Heart left ventricle (tissue), 16 donors: ENCODE measurements around the gene CCSER1. TPM values are rescaled to one million over a fixed set of nuclear protein-coding genes. Genes with fewer than 3 reads are reported as not detected.

ENCODE experiments used
- ATAC-seq, 4 donors: fragments of 200-7000 bp; cut with Tn5 transposase; one replicate each; pipeline ENCODE4 v1.9.1; 2020 to 2022; ENCODE audit warnings: moderate library complexity in 4 of 4, mild to moderate bottlenecking in 3 of 4, moderate number of reproducible peaks in 1 of 4
- DNase-seq, 5 donors: peaks; one replicate each; pipeline ENCODE4 v3.0.0-alpha.2; 2020
- H3K27ac ChIP-seq, 12 donors: fragments of 200-600 bp; sonication (generic) in 4 of 12; one replicate each; pipeline versions ENCODE4 v1.5.0 to v1.8.0; 2016 to 2022; ENCODE audit warnings: mild to moderate bottlenecking in 2 of 12
- H3K27me3 ChIP-seq, 9 donors: fragments of 200-600 bp; sonication (generic) in 2 of 9; one replicate each; pipeline versions ENCODE4 v1.5.1 to v1.8.0; 2016 to 2022; ENCODE audit warnings: mild to moderate bottlenecking in 3 of 9
- H3K36me3 ChIP-seq, 9 donors: fragments of 200-600 bp; sonication (generic) in 2 of 9; one replicate each; pipeline versions ENCODE4 v1.5.0 to v1.8.0; 2018 to 2022; ENCODE audit warnings: mild to moderate bottlenecking in 2 of 9
- H3K4me1 ChIP-seq, 12 donors: fragments of 200-600 bp; sonication (generic) in 4 of 12; one replicate each; pipeline versions ENCODE4 v1.5.0 to v1.8.0; 2016 to 2022; ENCODE audit warnings: mild to moderate bottlenecking in 3 of 12
- H3K4me3 ChIP-seq, 12 donors: fragments of 200-600 bp; sonication (generic) in 4 of 12; one replicate each; pipeline versions ENCODE4 v1.5.0 to v1.8.0; 2017 to 2022; ENCODE audit warnings: mild to moderate bottlenecking in 9 of 12, moderate library complexity in 4 of 12
- H3K9me3 ChIP-seq, 12 donors: fragments of 200-600 bp; sonication (generic) in 4 of 12; one replicate each; pipeline versions ENCODE4 v1.5.0 to v1.8.0; 2016 to 2022; ENCODE audit warnings: mild to moderate bottlenecking in 1 of 12
- CTCF ChIP-seq, 12 donors: fragments of 200-600 bp; sonication (generic) in 4 of 12; IDR thresholded peaks; one replicate each; pipeline versions ENCODE4 v1.5.0 to v1.8.0; 2018 to 2022; ENCODE audit warnings: antibody characterized with exemption in 12 of 12, mild to moderate bottlenecking in 5 of 12
- POLR2A ChIP-seq, 2 donors: fragments of 450-650 bp; IDR thresholded peaks; one replicate each; pipeline ENCODE4 v1.6.1; 2017; ENCODE audit warnings: antibody characterized with exemption in 2 of 2, mild to moderate bottlenecking in 2 of 2, moderate library complexity in 2 of 2
- WGBS, 4 donors: extraction: QIAGEN DNeasy Blood & Tissue Kit in 2 of 4; methylation state at CpG; one replicate each; pipeline versions ENCODE4 v1.1.5 to v1.1.7; 2013 to 2018; 5-methylcytosine and 5-hydroxymethylcytosine counted together
- intact Hi-C, 10 donors: fragments of 100-400 bp; cut with DNase I; formaldehyde crosslinking; loops; one replicate each; pipeline versions ENCODE4 v1.11.1 to v1.14.2; 2022
- polyA plus RNA-seq, 2 donors: library from polyadenylated mRNA; stranded (reverse); fragments of 200-250 nt; gene quantifications; one replicate each; pipeline ENCODE4 v1.2.3, GENCODE V29; 2013
- total RNA-seq, 9 donors: library from RNA; depleted of rRNA in 2 of 9; stranded (reverse); fragments of >200 nt in 2 of 9; fragmentation: NEBNext Ultra II Directional in 3 of 9; extraction: Animal tissue kit (Norgen Biotek cat#: 25700) in 3 of 9; gene quantifications; one replicate each; pipeline versions ENCODE4 v1.1.0 to v1.2.4, GENCODE V29; 2016 to 2023
- donor health status: ischemic (EF 13 %, LVEDD 7.1; RV severe dilation, severe dysfunction).
- donor health status: healthy with polysubstance abuse.
- donor health status: DM: no; HTN: yes; CAD: no.
- donor health status: DM: no; HTN: no; CAD: no.
- donor health status: ischemic (EF 25% LVEDD 6.9; RV normal size, moderate dysfunction).
- donor health status: ischemic (EF 25% LVEDD 5.7; RV mildly dilated, moderate dysfunction).
- donor health status: healthy.
- donor health status: DM: yes; HTN: yes; CAD: no.
- donor health status: ischemic (EF 35%, LVEDD 5.7; RV mildly dilated, moderate dysfunction).
- donor health status: nonischemic (EF 11% LVEDD 7.7; RV severe dilation, severe dysfunction).
- donor health status: DM: yes; HTN: yes; CAD: no.
- donor health status: PGD.
- donor health status: ischemic (EF 29% LVEDD 5.4; RV normal size, mild dysfunction).
- donor health status: nonischemic (EF 23%, LVEDD 6.1; RV moderate dilation, normal function).

The CCSER1 gene
- total and polyA plus RNA-seq, 11 donors: 2.5 to 15.8 (median 12.2) TPM

DNA sequence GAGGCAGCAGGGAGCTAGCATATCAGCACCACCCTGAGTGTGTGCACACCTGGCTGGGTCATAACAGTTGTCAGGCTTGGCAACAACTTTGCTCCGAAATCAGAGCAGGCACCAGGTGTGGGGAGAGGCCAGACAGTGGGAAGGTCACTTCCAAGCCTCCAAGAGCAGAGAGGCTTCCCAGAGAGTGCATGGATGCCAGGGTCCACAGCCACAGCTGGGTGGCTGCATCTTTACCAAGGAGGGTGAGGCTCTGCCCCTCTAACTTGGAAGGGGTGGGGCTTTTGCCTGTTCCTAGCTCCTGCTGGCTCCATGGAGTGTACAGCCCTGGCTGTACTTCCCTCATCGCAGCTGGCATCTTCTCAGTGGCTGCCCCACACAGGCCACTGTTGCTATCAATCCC, 322.4 kb downstream of the CCSER1 start:
- intact Hi-C loops: no loop called here
- DNase-seq (peak in 1 of 5 donors; percentile 23), ATAC-seq (no peak)
- 85 to 100% (median 88%) methylated on average over 1 to 2 of the region's 2 CpGs for WGBS, 4 donors
- no peak overlapping the region for H3K27ac ChIP-seq
- H3K4me1 ChIP-seq: no peaks in the 10 kb centered on the region
- peaks cover 0 to 3% (median 0%) of the 10 kb centered on the region in 12 donors for H3K9me3 ChIP-seq
- no peaks in the 10 kb centered on the region for H3K36me3 ChIP-seq
- no peaks in the 10 kb centered on the region for H3K27me3 ChIP-seq
- TF ChIP-seq POLR2A (IDR thresholded peaks at IDR 0.05) (no peak), CTCF (IDR thresholded peaks at IDR 0.05) (no peak)
- H3K4me3 ChIP-seq: no peak overlapping the region

DNA sequence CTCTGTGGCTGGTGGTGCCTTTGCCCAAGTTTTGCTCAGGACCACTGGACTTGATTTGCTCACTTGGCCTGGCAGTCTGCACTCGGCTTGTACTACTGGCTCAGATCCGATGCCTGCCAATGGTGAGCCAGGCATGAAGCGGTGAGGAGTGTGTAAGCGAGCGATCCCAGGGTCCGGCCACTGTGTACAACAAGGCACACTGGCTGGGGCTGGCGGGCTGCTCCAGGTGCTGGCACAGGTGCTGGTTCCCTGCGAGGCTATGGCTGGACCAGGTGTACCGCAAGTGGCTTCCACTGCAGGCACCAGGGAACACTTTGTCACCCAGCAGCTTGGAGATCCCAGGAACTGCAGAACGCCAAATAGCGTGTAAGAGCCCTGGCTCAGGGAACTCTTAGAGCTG, 329.7 kb downstream of the CCSER1 start:
- no peak overlapping the region for H3K27ac ChIP-seq
- no peak overlapping the region for H3K4me3 ChIP-seq
- no peaks in the 10 kb centered on the region for H3K27me3 ChIP-seq
- 90 to 95% (median 93%) methylated on average over 8 to 11 of the region's 11 CpGs for WGBS, 4 donors
- DNase-seq (peak in 1 of 5 donors; percentile 55), ATAC-seq (no peak)
- no peaks in the 10 kb centered on the region for H3K4me1 ChIP-seq
- TF ChIP-seq CTCF (IDR thresholded peaks at IDR 0.05): no peak
- no peak for TF ChIP-seq POLR2A (IDR thresholded peaks at IDR 0.05)
- intact Hi-C loops: no loop called here
- peaks cover 0 to 10% (median 0%) of the 10 kb centered on the region in 12 donors for H3K9me3 ChIP-seq
- H3K36me3 ChIP-seq: no peaks in the 10 kb centered on the region

- intact Hi-C loops: no loop called here
- TF ChIP-seq CTCF (IDR thresholded peaks at IDR 0.05): no peak
- TF ChIP-seq POLR2A (IDR thresholded peaks at IDR 0.05): no peak
- Histone ChIP-seq H3K4me1 (no peaks in the 10 kb centered on the region), H3K36me3 (no peaks in the 10 kb centered on the region), H3K4me3 (no peak overlapping the region), H3K27me3 (no peaks in the 10 kb centered on the region), H3K27ac (no peak overlapping the region), H3K9me3 (peaks cover 0 to 10% (median 0%) of the 10 kb centered on the region in 12 donors)
- 78 to 89% (median 86%) methylated on average over 6 of the region's 6 CpGs for WGBS, 4 donors
- ATAC-seq (no peak), DNase-seq (peak in 1 of 5 donors; percentile 20)
These were observed 330.6 kb downstream of the CCSER1 start for GRCh38 chr4:90457817-90458216.

DNA sequence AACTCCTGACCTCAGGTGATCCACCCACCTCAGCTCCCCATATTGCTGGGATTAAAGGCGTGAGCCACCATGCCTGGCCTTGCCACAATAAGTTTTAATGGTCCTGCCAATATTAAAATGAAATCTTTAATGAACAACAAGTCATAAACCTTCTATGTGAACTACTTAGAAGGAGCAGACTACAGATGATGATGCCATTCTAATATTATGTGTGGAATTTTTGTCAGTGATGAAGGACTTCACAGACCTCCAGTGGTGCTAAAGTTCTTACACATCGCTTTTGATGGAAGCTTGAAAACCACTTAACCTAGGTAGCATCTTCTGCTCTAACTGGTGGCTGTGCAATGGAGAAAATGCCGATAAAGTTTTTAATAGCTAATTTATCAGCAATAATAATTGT, 331.4 kb downstream of the CCSER1 start:
- Histone ChIP-seq H3K27me3 (no peaks in the 10 kb centered on the region), H3K4me3 (no peak overlapping the region), H3K4me1 (no peaks in the 10 kb centered on the region), H3K27ac (no peak overlapping the region), H3K36me3 (no peaks in the 10 kb centered on the region), H3K9me3 (peaks cover 0 to 10% (median 0%) of the 10 kb centered on the region in 12 donors)
- TF ChIP-seq POLR2A (IDR thresholded peaks at IDR 0.05): no peak
- no peak for TF ChIP-seq CTCF (IDR thresholded peaks at IDR 0.05)
- no peak for ATAC-seq
- intact Hi-C loops: no loop called here
- DNase-seq: peak in 1 of 5 donors; percentile 28
- WGBS, 4 donors: 68 to 83% (median 81%) methylated on average over 3 of the region's 3 CpGs
